HG03432 (cell line): ENCODE data around the gene GTF2A2.
"Not testable (repeated sequence)": the region's sequence is repeated elsewhere in the genome, so short reads cannot be mapped to it uniquely, and the experiment has no call there.

Experiments used
- ATAC-seq: cut with Tn5 transposase; IDR thresholded peaks from one replicate; pipeline ENCODE4 v1.9.1; 2021; ENCODE audit warnings: mild to moderate bottlenecking, moderate library complexity; ENCODE audit not compliant: unreplicated experiment

GTF2A2 gene, protein sequence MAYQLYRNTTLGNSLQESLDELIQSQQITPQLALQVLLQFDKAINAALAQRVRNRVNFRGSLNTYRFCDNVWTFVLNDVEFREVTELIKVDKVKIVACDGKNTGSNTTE

GRCh38 chr15:59656897-59657634 is at the start of gene GTF2A2:
GTF2A2 (minus strand) TSS chr15:59657515; CDS start chr15:59652277, 5,238 bp downstream.
- ATAC-seq: peak; percentile 99

- no peak for ATAC-seq
These were observed 46.9 kb upstream of the GTF2A2 start for GRCh38 chr15:59703979-59704796.

DNA sequence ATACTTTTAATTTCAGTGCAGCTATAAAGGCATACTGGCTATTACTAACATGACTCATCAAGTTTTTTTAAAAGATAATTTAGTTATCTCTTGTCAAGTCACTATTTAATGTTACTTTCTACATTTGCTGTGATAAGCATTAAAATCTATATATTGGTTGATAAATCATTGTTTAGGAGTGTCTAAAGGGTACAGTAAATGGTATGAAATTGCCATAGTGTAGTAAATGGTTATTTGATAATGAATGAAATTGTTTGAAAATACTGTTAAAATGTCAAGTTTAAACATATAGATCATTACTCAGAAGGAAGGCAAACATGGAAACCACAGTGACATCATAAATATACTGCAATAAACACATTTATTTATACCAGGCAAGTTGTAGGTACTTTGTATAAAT is 45.0 kb upstream of the GTF2A2 start:
- no peak for ATAC-seq

GRCh38 chr15:59701880-59702279 is 44.6 kb upstream of the GTF2A2 start:
- ATAC-seq: no peak

- ATAC-seq: no peak
These were observed 42.6 kb upstream of the GTF2A2 start for GRCh38 chr15:59699810-59700431.

DNA sequence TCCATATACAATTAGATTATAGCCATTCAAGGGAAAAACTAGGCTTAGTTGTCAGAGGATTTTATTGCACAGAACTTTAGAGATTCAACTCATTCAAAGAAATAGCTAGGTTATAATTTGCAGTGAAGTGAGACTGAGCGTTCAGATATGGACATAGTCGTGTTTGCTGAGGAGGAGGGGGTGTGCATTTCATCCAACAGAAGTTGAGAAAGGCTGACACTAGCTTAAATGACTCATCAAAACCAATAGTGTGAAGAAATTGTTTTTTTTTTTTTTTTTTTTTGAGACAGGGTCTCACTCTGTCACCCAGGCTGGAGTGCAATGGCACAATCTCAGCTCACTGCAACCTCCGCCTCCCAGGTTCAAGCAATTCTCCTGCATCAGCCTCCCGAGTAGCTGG is 40.8 kb upstream of the GTF2A2 start:
- ATAC-seq: not testable (repeated sequence)

DNA sequence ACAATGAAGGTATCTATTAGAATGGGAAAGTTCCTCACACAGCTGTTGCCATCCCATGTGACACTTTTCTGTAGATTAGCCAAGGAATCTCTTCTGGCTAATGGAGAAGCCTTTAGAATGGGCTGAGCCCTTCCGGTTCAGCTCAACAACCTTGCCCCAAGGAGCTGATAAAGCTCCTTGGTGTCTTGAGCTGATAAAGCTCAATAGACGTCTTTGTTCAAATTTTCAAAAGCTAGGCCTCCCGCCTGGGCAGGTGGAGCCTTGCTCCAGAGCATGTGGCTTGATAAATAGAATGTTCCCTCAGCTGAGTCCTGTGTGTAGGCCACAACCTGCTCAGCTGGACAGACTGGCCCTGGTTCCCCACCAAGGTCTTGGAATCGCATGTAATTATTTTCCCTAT is 39.0 kb upstream of the GTF2A2 start:
- no peak for ATAC-seq

- no peak for ATAC-seq
These were observed 37.5 kb upstream of the GTF2A2 start for GRCh38 chr15:59694779-59695178.

- no peak for ATAC-seq
These were observed 34.0 kb upstream of the GTF2A2 start for GRCh38 chr15:59691194-59691805.

- no peak for ATAC-seq
These were observed 32.4 kb upstream of the GTF2A2 start for GRCh38 chr15:59689626-59690236.

DNA sequence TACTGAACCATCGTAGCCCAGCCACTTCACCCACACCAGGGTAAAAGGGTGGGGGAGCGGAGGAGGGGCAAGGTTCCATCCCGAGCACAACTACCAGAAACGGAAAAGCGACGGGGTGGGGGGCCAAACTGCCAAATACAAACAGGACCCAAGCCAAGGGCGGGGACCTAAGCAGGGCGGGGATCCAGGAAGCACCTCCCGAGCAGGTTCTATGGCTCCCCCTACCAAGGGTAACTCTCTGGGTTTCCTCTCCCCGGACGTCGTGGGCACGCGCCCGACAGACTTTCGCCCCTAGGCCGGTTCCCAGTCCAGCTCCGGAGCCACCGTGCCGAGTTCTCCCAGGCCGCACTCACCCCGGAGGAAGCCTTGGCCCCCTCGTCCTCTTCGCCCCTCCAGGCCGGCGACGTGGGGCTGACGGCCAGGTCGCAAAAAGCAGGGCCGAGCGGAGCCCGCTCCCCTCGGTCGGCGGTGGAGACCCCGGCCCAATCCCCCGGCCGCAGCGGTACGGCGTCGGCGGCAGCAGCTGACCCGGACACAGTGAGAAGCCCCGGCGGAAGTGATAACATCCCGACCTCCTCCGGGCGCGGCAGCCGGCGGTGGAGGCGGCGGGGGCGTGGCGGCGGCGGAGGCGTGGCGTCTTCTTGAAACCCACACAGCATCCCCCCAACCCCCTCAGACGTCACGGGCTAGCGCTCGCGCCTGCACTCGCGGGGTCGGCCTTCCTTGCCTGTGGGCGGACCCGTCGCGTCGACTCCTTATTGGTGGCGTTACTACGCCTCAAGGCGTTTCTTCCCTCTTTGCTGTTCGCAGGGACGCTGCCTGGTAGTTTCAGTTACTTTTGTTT is 31.7 kb upstream of the GTF2A2 start, which contains the start of gene BNIP2:
TSS of gene BNIP2 (minus strand) at position 539 of the 844 bp plus-strand sequence. CDS start 6,863 bp downstream, outside the sequence.
- ATAC-seq: peak; percentile 89

- no peak for ATAC-seq
These were observed 31.1 kb upstream of the GTF2A2 start for GRCh38 chr15:59688423-59688781.

DNA sequence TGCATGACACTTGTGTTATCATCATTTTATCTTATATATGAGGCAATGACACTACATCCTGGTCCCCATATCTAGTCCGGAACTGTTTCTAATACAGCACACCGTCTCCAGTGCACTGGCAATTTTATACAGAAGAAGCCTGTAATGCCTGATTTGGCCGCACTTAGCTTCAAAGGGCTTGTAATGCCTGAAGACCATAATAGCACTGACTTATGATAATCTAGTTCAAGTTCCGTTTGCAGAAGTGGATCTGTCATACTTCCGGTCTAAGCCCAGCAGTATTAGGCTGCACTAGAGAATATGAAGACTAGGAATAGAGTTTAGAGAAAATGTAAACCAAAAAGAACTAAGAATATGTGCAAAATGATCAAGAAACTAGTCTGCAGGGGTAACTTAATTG is 30.5 kb upstream of the GTF2A2 start:
- no peak for ATAC-seq

DNA sequence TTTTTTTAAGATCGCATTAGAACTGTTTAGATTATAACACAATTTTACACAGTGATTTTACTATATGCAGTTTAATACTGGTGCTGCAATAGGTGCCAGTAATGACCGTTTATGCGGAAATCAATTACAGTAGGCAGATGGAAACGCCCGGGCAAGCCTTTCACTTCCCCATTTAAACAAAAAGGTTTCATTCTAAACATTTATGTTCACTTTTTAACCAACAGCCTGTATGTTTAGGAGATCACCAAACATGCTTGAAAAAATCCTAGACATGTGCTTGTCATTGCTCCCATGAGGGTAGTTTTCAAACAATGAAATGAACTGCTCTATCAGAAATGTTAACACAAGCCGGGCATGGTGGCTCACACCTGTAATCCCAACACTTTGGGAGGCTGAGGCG is 29.1 kb upstream of the GTF2A2 start:
- ATAC-seq: no peak

- ATAC-seq: no peak
These were observed 28.5 kb upstream of the GTF2A2 start for GRCh38 chr15:59685737-59686297.

GRCh38 chr15:59680870-59681269 is 23.6 kb upstream of the GTF2A2 start:
- no peak for ATAC-seq

- ATAC-seq: no peak
These were observed 23.0 kb upstream of the GTF2A2 start for GRCh38 chr15:59680346-59680745.

DNA sequence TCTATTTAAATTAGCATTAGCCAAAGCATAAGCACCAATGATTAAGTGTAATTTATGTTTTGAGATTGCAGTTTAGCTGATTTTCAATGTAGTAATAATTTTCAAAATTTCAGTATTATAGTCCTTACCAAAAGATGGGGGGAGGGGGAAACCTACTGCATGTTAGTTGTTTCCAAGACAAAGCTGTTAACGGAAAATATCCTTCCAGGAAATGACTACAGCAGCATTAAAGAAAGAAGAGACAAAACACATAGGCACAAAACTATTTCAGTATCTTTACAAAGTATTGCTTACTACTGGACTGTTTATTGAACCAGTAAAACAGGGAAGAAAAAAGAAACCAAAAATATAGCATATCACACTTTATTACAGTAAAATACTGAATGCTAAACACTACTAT is 21.3 kb upstream of the GTF2A2 start:
- ATAC-seq: no peak

DNA sequence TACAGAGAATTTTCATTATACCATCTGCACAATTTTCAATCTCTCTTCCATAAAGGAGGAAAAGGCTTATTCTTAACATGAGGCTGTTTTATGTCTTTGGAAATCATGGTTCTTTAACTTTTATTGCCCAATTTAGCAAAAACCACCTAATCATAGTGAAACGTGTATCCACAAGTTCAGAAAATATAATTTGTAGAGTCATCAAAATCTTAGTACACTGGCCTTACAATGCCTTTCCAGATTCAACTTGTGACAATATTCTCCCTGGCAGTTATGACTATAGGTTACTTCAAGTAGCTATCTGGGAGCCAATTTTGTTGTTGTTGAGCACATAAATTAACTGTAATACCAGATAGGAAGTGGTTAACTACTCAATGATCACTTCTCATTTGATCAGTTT is 20.9 kb upstream of the GTF2A2 start:
- ATAC-seq: no peak
